ENCODE results near the gene YOD1.

- no peak for TF ChIP-seq CTCF (optimal IDR thresholded peaks at IDR 0.05 in 1 of 3, IDR thresholded peaks at IDR 0.05 in 1 of 3, conservative IDR thresholded peaks at IDR 0.05 in 1 of 3; ENCODE audit: extremely low read depth in 1 of 3, insufficient read depth in 2 of 3, low read length in 3 of 3)
- no peak for TF ChIP-seq EZH2 (IDR thresholded peaks at IDR 0.05; ENCODE audit: low read length)
These were observed 40.3 kb downstream of the YOD1 start for GRCh38 chr1:207010726-207011125.

All from keratinocyte (primary cell).